Endothelial cell of umbilical vein (primary cell): ENCODE measurements around the gene RGS11. TPM values are rescaled to one million over a fixed set of nuclear protein-coding genes. Genes with fewer than 3 reads are reported as not detected.
A peak's percentile ranks its signal among the peaks of the same experiment; 100 is the strongest.

Experiments used
- Bru-seq: library from RNA; stranded (reverse); fragments of 400-500 nt; gene quantifications from one replicate; lab custom pipeline; 2021; lab: Mats Ljungman, UMichigan
- BruChase-seq, 2 experiments: library from RNA; stranded (reverse); fragments of 400-500 nt; gene quantifications; one replicate each; lab custom pipeline; 2021; lab: Mats Ljungman, UMichigan
- BruUV-seq: library from RNA; stranded (reverse); fragments of 400-500 nt; replicated peaks from 2 replicates; lab custom pipeline; 2021; lab: Mats Ljungman, UMichigan
- CTCF ChIA-PET: fragments of 300-600, 350-600 bp; sonication (Branson Sonifier 250); formaldehyde crosslinking; loops from one replicate; lab custom pipeline; 2021; ENCODE audit warnings: antibody characterized with exemption, inconsistent platforms; lab: Charles Lee
- POLR2A ChIA-PET: fragments of 300-600, 350-600 bp; sonication (Branson Sonifier 250); formaldehyde crosslinking; loops from one replicate; lab custom pipeline; 2021; ENCODE audit warnings: antibody characterized with exemption, inconsistent platforms; lab: Charles Lee
- DNase-seq: peaks from one replicate; pipeline ENCODE4 v3.0.0-alpha.2; 2011; ENCODE audit warnings: low read depth, low spot score
- FAIRE-seq: peaks from 2 replicates; lab custom pipeline; 2011; peaks lifted over from hg19 to GRCh38; lab: Jason Lieb, UNC
- H2AFZ ChIP-seq: 2 replicates; pipeline ENCODE4 v1.6.0; 2012; ENCODE audit warnings: low read depth, low read length, control low read depth, inconsistent platforms
- H3K27ac ChIP-seq: 2 replicates; pipeline ENCODE4 v1.5.1; 2011; ENCODE audit warnings: low read depth, mild to moderate bottlenecking, control low read depth, low read length, moderate library complexity; ENCODE audit not compliant: insufficient read depth
- H3K27me3 ChIP-seq, 2 experiments: 2 replicates each; pipeline versions ENCODE4 v1.6.0 to v1.6.1; 2011; ENCODE audit warnings: low read length in 2 of 2, mixed read lengths in 1 of 2; ENCODE audit not compliant: control insufficient read depth in 2 of 2, insufficient read depth in 2 of 2
- H3K36me3 ChIP-seq, 2 experiments: 2 replicates in 1 of 2; 3 replicates in 1 of 2; pipeline ENCODE4 v1.5.1; 2011; ENCODE audit warnings: low read length in 2 of 2, mild to moderate bottlenecking in 1 of 2, moderate library complexity in 1 of 2; ENCODE audit not compliant: control insufficient read depth in 2 of 2, insufficient read depth in 2 of 2; ENCODE audit errors: extremely low read depth in 1 of 2
- H3K4me1 ChIP-seq: 3 replicates; pipeline ENCODE4 v1.5.1; 2011; ENCODE audit warnings: mild to moderate bottlenecking, low read length; ENCODE audit not compliant: control insufficient read depth, insufficient read depth; ENCODE audit errors: extremely low read depth
- H3K4me2 ChIP-seq: 2 replicates; pipeline ENCODE4 v1.6.1; 2011; ENCODE audit warnings: low read length, control low read depth, mixed read lengths; ENCODE audit not compliant: insufficient read depth
- H3K4me3 ChIP-seq, 3 experiments: fragments of 200-600 bp in 1 of 3; sonication (generic), shearing (Covaris generic) in 1 of 3; replicated peaks in 1 of 3; 2 replicates each; pipeline ENCODE4 v1.5.1; 2011 to 2016; ENCODE audit warnings: control low read depth in 3 of 3, low read length in 3 of 3, mild to moderate bottlenecking in 2 of 3, inconsistent platforms in 1 of 3, low read depth in 1 of 3, moderate library complexity in 1 of 3; ENCODE audit not compliant: insufficient read depth in 1 of 3
- H3K79me2 ChIP-seq: 2 replicates; pipeline ENCODE4 v1.6.0; 2012; ENCODE audit warnings: low read length, inconsistent platforms; ENCODE audit not compliant: control insufficient read depth, insufficient read depth
- H3K9ac ChIP-seq: replicated peaks from 2 replicates; pipeline ENCODE3; 2011; ENCODE audit warnings: low read length, control low read depth; ENCODE audit not compliant: insufficient read depth; ENCODE audit errors: extremely low read depth
- H3K9me1 ChIP-seq: replicated peaks from 3 replicates; pipeline ENCODE4 v1.6.0; 2011; ENCODE audit warnings: mild to moderate bottlenecking, low read length; ENCODE audit not compliant: control insufficient read depth, insufficient read depth; ENCODE audit errors: extremely low read depth
- H3K9me3 ChIP-seq: replicated peaks from 2 replicates; pipeline ENCODE4 v1.5.1; 2012; ENCODE audit warnings: low read length, inconsistent platforms; ENCODE audit not compliant: control insufficient read depth, insufficient read depth
- H4K20me1 ChIP-seq: replicated peaks from 2 replicates; pipeline ENCODE3; 2011; ENCODE audit warnings: mild to moderate bottlenecking, low read length; ENCODE audit not compliant: control insufficient read depth, insufficient read depth; ENCODE audit errors: extremely low read depth
- CTCF ChIP-seq, 2 donors: IDR thresholded peaks; 1 replicate in 1 of 2; 2 replicates in 1 of 2; pipeline ENCODE4 v1.5.1; 2011; ENCODE audit warnings: low read length in 2 of 2, mild to moderate bottlenecking in 2 of 2, moderate library complexity in 2 of 2, control low read depth in 1 of 2, inconsistent platforms in 1 of 2, low read depth in 1 of 2; ENCODE audit not compliant: insufficient read depth in 1 of 2; ENCODE audit errors: extremely low read depth in 1 of 2
- EZH2 ChIP-seq: IDR thresholded peaks from 2 replicates; pipeline ENCODE4 v1.6.1; 2012; ENCODE audit warnings: borderline replicate concordance, low read depth, mild to moderate bottlenecking, moderate library complexity, low read length, inconsistent platforms; ENCODE audit not compliant: severe bottlenecking
- FOS ChIP-seq: IDR thresholded peaks from 2 replicates; pipeline ENCODE4 v1.6.1; 2011; ENCODE audit warnings: mild to moderate bottlenecking, low read length, moderate library complexity, borderline replicate concordance; ENCODE audit not compliant: insufficient read depth
- GATA2 ChIP-seq: IDR thresholded peaks from 2 replicates; pipeline ENCODE4 v1.7.0; 2011; ENCODE audit warnings: low read depth, mild to moderate bottlenecking, moderate library complexity, mixed read lengths, low read length; ENCODE audit not compliant: insufficient read length, insufficient read depth
- JUN ChIP-seq: IDR thresholded peaks from 2 replicates; pipeline ENCODE4 v1.6.1; 2011; ENCODE audit warnings: borderline replicate concordance, low read depth; ENCODE audit not compliant: insufficient read length, insufficient read depth
- MAX ChIP-seq: IDR thresholded peaks from 2 replicates; pipeline ENCODE4 v1.6.1; 2011; ENCODE audit not compliant: insufficient read depth, insufficient read length
- MYC ChIP-seq: IDR thresholded peaks from one replicate; pipeline ENCODE4 v1.6.1; 2011; ENCODE audit warnings: mild to moderate bottlenecking, low read depth, low read length
- POLR2A ChIP-seq: IDR thresholded peaks from 2 replicates; pipeline ENCODE4 v1.6.1; 2012; ENCODE audit warnings: low read depth, mild to moderate bottlenecking, control low read depth, low read length
- POLR2AphosphoS5 ChIP-seq: IDR thresholded peaks from 2 replicates; pipeline ENCODE4 v1.6.1; 2012; ENCODE audit warnings: low read depth, mild to moderate bottlenecking, control low read depth, low read length, moderate library complexity; ENCODE audit not compliant: insufficient read depth
- dilution Hi-C: fragments of 300-500 bp; cut with MboI; formaldehyde crosslinking; loops from one replicate; pipeline ENCODE4 v1.15.0; 2019; ENCODE audit warnings: low sequenced_read_pairs; ENCODE audit not compliant: extremely low pct_ligation_motif_present
- intact Hi-C: fragments of 100-400 bp; cut with micrococcal nuclease; formaldehyde crosslinking; loops from one replicate; pipeline ENCODE4 v1.10.0; 2022
- long read RNA-seq: library from polyadenylated mRNA; stranded (forward); transcript quantifications from one replicate; pipeline ENCODE4 v2.0.0, GENCODE V29; 2021
- polyA minus RNA-seq, 3 experiments: library from RNA; depleted of rRNA, polyadenylated mRNA; stranded (reverse); fragments of >200 nt; gene quantifications; 1 replicate in 1 of 3; 2 replicates in 2 of 3; pipeline ENCODE4 v1.2.3, GENCODE V29; 2011
- polyA plus RNA-seq, 4 experiments: library from polyadenylated mRNA; depleted of rRNA in 3 of 4; stranded (reverse) in 3 of 4; unstranded in 1 of 4; fragments of >200 nt; gene quantifications; 2 replicates each; pipeline versions ENCODE4 v1.2.1 to v1.2.3, GENCODE V29; 2011 to 2012; ENCODE audit warnings: missing spikeins in 1 of 4
- total RNA-seq: library from RNA; stranded (reverse); gene quantifications from 2 replicates; pipeline ENCODE4 v1.2.3, GENCODE V29; 2021

Gene RGS11
- total RNA-seq (3.0 and 5.5 TPM in 2 replicates), polyA plus RNA-seq (4.9 and 7.2 TPM in 2 replicates), polyA minus RNA-seq (1.7 and 3.1 TPM in 2 replicates), Bru-seq, nascent RNA (percentile 20 among the genes with signal in this experiment), BruChase-seq, experiment 1, labeled RNA remaining after a 6-hour chase (percentile 31 among the genes with signal in this experiment), BruChase-seq, experiment 2, labeled RNA remaining after a 2-hour chase (percentile 31 among the genes with signal in this experiment)
- 0.71 and 1.4 TPM in 2 replicates for polyA plus RNA-seq (2011; cell fraction: cytosol; rRNA removed)
- 29.7 and 37.3 TPM in 2 replicates for polyA plus RNA-seq (2011; cell fraction: nucleus; rRNA removed)
- 5.6 and 15.6 TPM in 2 replicates for polyA plus RNA-seq (2012)
- polyA minus RNA-seq (2011; cell fraction: cytosol; rRNA and poly(A)+ RNA removed) = not detected
- 3.5 and 5.0 TPM in 2 replicates for polyA minus RNA-seq (2011; cell fraction: nucleus; rRNA and poly(A)+ RNA removed)
- long read RNA-seq, partial matches to known transcripts = 2 of 4 reads
- long read RNA-seq, other reads (novel, unspliced or antisense) = 1 of 4 reads

- TF ChIP-seq JUN = no peak
- no peak for TF ChIP-seq EZH2
- no peak for TF ChIP-seq GATA2
- TF ChIP-seq FOS = no peak
- no peak for TF ChIP-seq MYC
- TF ChIP-seq MAX = no peak
- TF ChIP-seq POLR2AphosphoS5 = no peak
- no peak for TF ChIP-seq POLR2A
- no peak for TF ChIP-seq CTCF (IDR thresholded peaks at IDR 0.05; ENCODE audit: extremely low read depth in 1 of 2, insufficient read depth in 1 of 2, low read depth in 1 of 2, low read length in 2 of 2)
- Histone ChIP-seq H4K20me1 (no peaks in the 10 kb centered on the region), H3K79me2 (no peaks in the 10 kb centered on the region), H3K27ac (no peak within 1 kb of the TSS), H3K9me1 (no peaks in the 10 kb centered on the region), H2AFZ (peak within 1 kb of the TSS; percentile 54), H3K4me1 (peaks cover 3% of the 10 kb centered on the region), H3K9ac (no peak within 1 kb of the TSS), H3K36me3 (no peaks in the 10 kb centered on the region), H3K9me3 (no peaks in the 10 kb centered on the region), H3K27me3 (peaks cover 0 to 2% of the 10 kb centered on the region in 2 experiments), H3K4me3 (peak within 1 kb of the TSS in 1 of 3 experiments; percentile 41), H3K4me2 (peak within 1 kb of the TSS; percentile 17)
- intact Hi-C loops = no loop called here
- POLR2A ChIA-PET = no interaction called here
- FAIRE-seq (no peak), DNase-seq (no peak)
- CTCF ChIA-PET = no interaction called here
- dilution Hi-C loops = no loop called here
- BruUV-seq = no TSS peak
These were observed at the start of gene RGS11 for GRCh38 chr16:275786-276232. RGS11 (minus strand) TSS chr16:275944; CDS start chr16:275911, 33 bp downstream.
